Iris pigment epithelial cell (primary cell): ENCODE measurements around the gene CHST11.
A peak's percentile ranks its signal among the peaks of the same experiment; 100 is the strongest.
"Not testable (repeated sequence)": the region's sequence is repeated elsewhere in the genome, so short reads cannot be mapped to it uniquely, and the experiment has no call there.

Experiments used
- DNase-seq: peaks from one replicate; pipeline ENCODE4 v3.0.0-alpha.2; 2011; ENCODE audit warnings: low read depth

CHST11 gene

GRCh38 chr12:104767261-104767660 lies 310.5 kb downstream of the CHST11 start:
- no peak for DNase-seq

GRCh38 chr12:104768033-104768432 lies 311.3 kb downstream of the CHST11 start:
- DNase-seq: no peak

GRCh38 chr12:104769144-104769561 lies 312.4 kb downstream of the CHST11 start:
- no peak for DNase-seq

GRCh38 chr12:104772336-104772735 lies 315.6 kb downstream of the CHST11 start:
- DNase-seq: no peak

- DNase-seq: no peak
Observed at GRCh38 chr12:104775731-104776231, 319.0 kb downstream of the CHST11 start.

GRCh38 chr12:104779134-104779533 lies 322.4 kb downstream of the CHST11 start:
- no peak for DNase-seq

- no peak for DNase-seq
Observed at GRCh38 chr12:104782296-104782695, 325.5 kb downstream of the CHST11 start.

GRCh38 chr12:104784592-104784991 lies 327.8 kb downstream of the CHST11 start:
- no peak for DNase-seq

- DNase-seq: no peak
Observed at GRCh38 chr12:104785886-104786285, 329.1 kb downstream of the CHST11 start.

GRCh38 chr12:104786352-104786751 lies 329.6 kb downstream of the CHST11 start:
- DNase-seq: no peak

- DNase-seq: no peak
Observed at GRCh38 chr12:104788840-104789271, 332.1 kb downstream of the CHST11 start.

GRCh38 chr12:104790296-104791125 lies 333.8 kb downstream of the CHST11 start:
- DNase-seq: peak; percentile 15

GRCh38 chr12:104792570-104792969 lies 335.8 kb downstream of the CHST11 start:
- DNase-seq: peak; percentile 93

GRCh38 chr12:104793285-104793684 lies 336.5 kb downstream of the CHST11 start:
- peak; percentile 10 for DNase-seq

- no peak for DNase-seq
Observed at GRCh38 chr12:104793968-104794367, 337.2 kb downstream of the CHST11 start.

GRCh38 chr12:104796475-104796862 lies 339.7 kb downstream of the CHST11 start:
- DNase-seq: no peak

- no peak for DNase-seq
Observed at GRCh38 chr12:104799458-104799857, 342.7 kb downstream of the CHST11 start.

GRCh38 chr12:104801005-104801404 lies 344.3 kb downstream of the CHST11 start:
- DNase-seq: no peak

- DNase-seq: no peak
Observed at GRCh38 chr12:104801427-104801826, 344.7 kb downstream of the CHST11 start.

GRCh38 chr12:104802208-104802607 lies 345.5 kb downstream of the CHST11 start:
- DNase-seq: peak; percentile 22

- DNase-seq: peak; percentile 84
Observed at GRCh38 chr12:104805186-104805585, 348.4 kb downstream of the CHST11 start.

GRCh38 chr12:104806194-104806593 lies 349.4 kb downstream of the CHST11 start:
- not testable (repeated sequence) for DNase-seq

GRCh38 chr12:104809251-104809650 lies 352.5 kb downstream of the CHST11 start:
- no peak for DNase-seq
